Measurements from ENCODE around the gene TIGD1. TPM values are rescaled to one million over a fixed set of nuclear protein-coding genes. Genes with fewer than 3 reads are reported as not detected.

TIGD1 gene
- polyA plus RNA-seq, 1 experiment = 1.7 TPM

DNA sequence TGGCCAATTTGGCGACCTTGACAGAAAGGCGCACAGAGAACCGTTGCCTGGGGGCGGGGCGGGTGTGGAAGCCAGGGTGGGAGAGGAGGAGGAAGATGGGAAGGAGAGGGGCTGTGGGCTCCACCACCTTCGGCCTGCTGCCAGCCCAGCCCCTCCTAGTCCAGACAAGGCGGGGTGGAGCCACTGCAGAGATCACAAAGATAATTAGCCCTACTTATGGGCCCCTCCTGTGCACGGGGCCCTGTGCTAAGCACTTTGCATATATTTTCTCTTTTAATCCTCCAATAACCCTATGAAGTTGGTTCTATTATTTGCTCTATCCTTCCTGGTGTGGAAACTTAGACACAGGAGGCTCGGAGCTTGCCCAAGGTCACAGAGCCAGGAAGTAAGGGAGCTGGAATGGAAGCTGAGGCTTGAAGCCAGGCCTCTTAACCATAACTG lies 49.0 kb downstream of the TIGD1 start:
- no peak for TF ChIP-seq CTCF (IDR thresholded peaks at IDR 0.05; ENCODE audit: insufficient read depth, low read depth, low read length)
- Histone ChIP-seq H3K27me3 (ENCODE audit: control insufficient read depth, insufficient read depth, low read length) (peaks cover 36% of the 10 kb centered on the region), H3K36me3 (ENCODE audit: control insufficient read depth, insufficient read depth, low read length) (no peaks in the 10 kb centered on the region), H3K4me3 (ENCODE audit: low read depth, low read length) (no peak overlapping the region)
- no peak for DNase-seq (ENCODE audit: low read depth)
- CTCF ChIA-PET = interaction anchor here (0.6 to 0.8 kb wide), 2 partner anchors 14 to 611 kb away, joined by 3 read pairs; no protein-coding TSS in a partner anchor
- POLR2A ChIA-PET = no interaction called here

DNA sequence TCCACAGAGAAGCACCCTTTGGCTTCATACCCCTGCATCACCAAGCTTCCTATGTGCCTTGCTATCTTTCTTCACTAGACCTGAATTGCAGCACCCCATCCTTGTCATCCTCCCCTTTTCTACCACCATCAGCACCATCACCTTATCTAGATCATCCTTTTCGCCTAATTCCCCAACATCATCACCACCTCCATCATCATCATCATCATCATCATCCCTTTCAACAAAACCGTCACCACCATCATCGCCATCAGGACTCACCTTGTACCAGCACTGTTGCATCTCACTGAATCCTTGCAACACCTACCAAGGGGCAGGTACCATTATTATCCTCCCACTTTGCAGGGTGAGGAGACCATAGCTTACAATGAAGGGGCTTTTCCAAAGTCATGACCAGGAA lies 51.9 kb downstream of the TIGD1 start:
- H3K4me3 ChIP-seq (ENCODE audit: low read depth, low read length) = no peak overlapping the region
- peaks cover 14% of the 10 kb centered on the region for H3K27me3 ChIP-seq (ENCODE audit: control insufficient read depth, insufficient read depth, low read length)
- no peak for TF ChIP-seq CTCF (IDR thresholded peaks at IDR 0.05; ENCODE audit: insufficient read depth, low read depth, low read length)
- DNase-seq (ENCODE audit: low read depth) = no peak
- CTCF ChIA-PET = no interaction called here
- no peaks in the 10 kb centered on the region for H3K36me3 ChIP-seq (ENCODE audit: control insufficient read depth, insufficient read depth, low read length)
- POLR2A ChIA-PET = no interaction called here

Other genes starting within 250 kb of the TIGD1 start
- gene ALPP, start 171.8 kb downstream of the TIGD1 start, polyA plus RNA-seq (2011; rRNA removed) = not detected in 2 replicates
- gene ALPG, start 143.7 kb downstream of the TIGD1 start, polyA plus RNA-seq (2011; rRNA removed) = not detected in 2 replicates
- not detected in 2 replicates for gene ALPI, start 94.4 kb downstream of the TIGD1 start, polyA plus RNA-seq (2011; rRNA removed)
- not detected in 2 replicates for gene ECEL1, start 62.7 kb downstream of the TIGD1 start, polyA plus RNA-seq (2011; rRNA removed)
- not detected in 2 replicates for gene PRSS56, start 30.2 kb downstream of the TIGD1 start, polyA plus RNA-seq (2011; rRNA removed)
- not detected in 2 replicates for gene CHRND, start 24.4 kb downstream of the TIGD1 start, polyA plus RNA-seq (2011; rRNA removed)
- gene CHRNG, start 10.9 kb downstream of the TIGD1 start, polyA plus RNA-seq (2011; rRNA removed) = not detected in 2 replicates
- 23.1 and 36.4 TPM in 2 replicates for gene EIF4E2, start 132 bp upstream of the TIGD1 start, polyA plus RNA-seq (2011; rRNA removed)
- gene EFHD1, start 83.0 kb upstream of the TIGD1 start, polyA plus RNA-seq (2011; rRNA removed) = 60.0 and 76.5 TPM in 2 replicates
- 24.9 and 28.0 TPM in 2 replicates for gene GIGYF2, start 146.8 kb upstream of the TIGD1 start, polyA plus RNA-seq (2011; rRNA removed)
- not detected in 2 replicates for gene KCNJ13, start 226.0 kb upstream of the TIGD1 start, polyA plus RNA-seq (2011; rRNA removed)

Measured in BJ (cell line).